WERI-Rb-1 (cell line): ENCODE results near the gene WSCD2.

Source experiments
- DNase-seq: peaks from one replicate; pipeline ENCODE4 v3.0.0-alpha.2; 2020
- H3K27ac ChIP-seq: fragments of 250-450 bp; sonication (Bioruptor Pico); 2 replicates; pipeline ENCODE4 v1.5.1; 2020; ENCODE audit warnings: mild to moderate bottlenecking, moderate library complexity
- H3K27me3 ChIP-seq: fragments of 250-450 bp; sonication (Bioruptor Pico); 2 replicates; pipeline ENCODE4 v1.5.1; 2021; ENCODE audit warnings: mild to moderate bottlenecking, low read depth, moderate library complexity; ENCODE audit not compliant: insufficient read depth, severe bottlenecking
- H3K36me3 ChIP-seq: fragments of 250-450 bp; sonication (Bioruptor Pico); 2 replicates; pipeline ENCODE4 v1.5.1; 2020; ENCODE audit warnings: mild to moderate bottlenecking, moderate library complexity
- H3K4me3 ChIP-seq: 2 replicates; pipeline ENCODE4 v1.5.1; 2011; ENCODE audit warnings: low read depth, mild to moderate bottlenecking, control low read depth, low read length
- H3K9me3 ChIP-seq: fragments of 250-450 bp; sonication (Bioruptor Pico); 2 replicates; pipeline ENCODE4 v1.5.1; 2021; ENCODE audit warnings: mild to moderate bottlenecking, moderate library complexity; ENCODE audit not compliant: severe bottlenecking
- CTCF ChIP-seq: IDR thresholded peaks from 2 replicates; pipeline ENCODE4 v1.5.1; 2011; ENCODE audit warnings: low read depth, mild to moderate bottlenecking, control low read depth, inconsistent platforms, low read length

The WSCD2 gene

GRCh38 chr12:108167974-108168373 lies 38.9 kb downstream of the WSCD2 start:
- no peak for TF ChIP-seq CTCF
- no peak overlapping the region for H3K27ac ChIP-seq
- no peaks in the 10 kb centered on the region for H3K9me3 ChIP-seq
- DNase-seq = no peak
- H3K36me3 ChIP-seq = no peaks in the 10 kb centered on the region
- H3K27me3 ChIP-seq = peaks cover 26% of the 10 kb centered on the region
- H3K4me3 ChIP-seq = no peak overlapping the region

- no peaks in the 10 kb centered on the region for H3K36me3 ChIP-seq
- no peak for DNase-seq
- H3K27ac ChIP-seq = no peak overlapping the region
- no peaks in the 10 kb centered on the region for H3K9me3 ChIP-seq
- peaks cover 26% of the 10 kb centered on the region for H3K27me3 ChIP-seq
- no peak overlapping the region for H3K4me3 ChIP-seq
- no peak for TF ChIP-seq CTCF
These were observed 40.6 kb downstream of the WSCD2 start for GRCh38 chr12:108169708-108170107.

- no peaks in the 10 kb centered on the region for H3K9me3 ChIP-seq
- no peak overlapping the region for H3K4me3 ChIP-seq
- no peak for DNase-seq
- H3K36me3 ChIP-seq = no peaks in the 10 kb centered on the region
- TF ChIP-seq CTCF = no peak
- H3K27me3 ChIP-seq = peaks cover 28% of the 10 kb centered on the region
- H3K27ac ChIP-seq = no peak overlapping the region
These were observed 41.1 kb downstream of the WSCD2 start for GRCh38 chr12:108170164-108170563.

GRCh38 chr12:108172033-108172432 lies 42.9 kb downstream of the WSCD2 start:
- no peak for TF ChIP-seq CTCF
- H3K36me3 ChIP-seq = no peaks in the 10 kb centered on the region
- H3K27ac ChIP-seq = no peak overlapping the region
- DNase-seq = no peak
- H3K4me3 ChIP-seq = no peak overlapping the region
- no peaks in the 10 kb centered on the region for H3K9me3 ChIP-seq
- H3K27me3 ChIP-seq = peaks cover 29% of the 10 kb centered on the region

GRCh38 chr12:108173160-108173559 lies 44.1 kb downstream of the WSCD2 start:
- no peaks in the 10 kb centered on the region for H3K36me3 ChIP-seq
- no peaks in the 10 kb centered on the region for H3K9me3 ChIP-seq
- DNase-seq = no peak
- no peak overlapping the region for H3K27ac ChIP-seq
- no peak overlapping the region for H3K4me3 ChIP-seq
- no peak for TF ChIP-seq CTCF
- peaks cover 22% of the 10 kb centered on the region for H3K27me3 ChIP-seq

GRCh38 chr12:108173892-108174291 lies 44.8 kb downstream of the WSCD2 start:
- TF ChIP-seq CTCF = no peak
- DNase-seq = no peak
- H3K27ac ChIP-seq = no peak overlapping the region
- H3K4me3 ChIP-seq = no peak overlapping the region
- no peaks in the 10 kb centered on the region for H3K9me3 ChIP-seq
- H3K27me3 ChIP-seq = peaks cover 22% of the 10 kb centered on the region
- H3K36me3 ChIP-seq = no peaks in the 10 kb centered on the region
